HFF-Myc (cell line): ENCODE results near the gene YAF2.
"Not testable (repeated sequence)": the region's sequence is repeated elsewhere in the genome, so short reads cannot be mapped to it uniquely, and the experiment has no call there.

Experiments used
- DNase-seq: peaks from one replicate; pipeline ENCODE4 v3.0.0-alpha.2; 2011; ENCODE audit warnings: low read depth; ENCODE audit errors: extremely low read depth
- H3K4me3 ChIP-seq: replicated peaks from 2 replicates; pipeline ENCODE4 v1.5.1; 2011; ENCODE audit warnings: low read depth, mild to moderate bottlenecking, control low read depth, low read length
- TF ChIP-seq, protein P1 (sequence below): IDR thresholded peaks from 2 replicates; pipeline ENCODE4 v1.5.1; 2012; ENCODE audit warnings: mild to moderate bottlenecking, low read depth, low read length, control low read depth; ENCODE audit errors: missing control alignments

Gene YAF2

DNA sequence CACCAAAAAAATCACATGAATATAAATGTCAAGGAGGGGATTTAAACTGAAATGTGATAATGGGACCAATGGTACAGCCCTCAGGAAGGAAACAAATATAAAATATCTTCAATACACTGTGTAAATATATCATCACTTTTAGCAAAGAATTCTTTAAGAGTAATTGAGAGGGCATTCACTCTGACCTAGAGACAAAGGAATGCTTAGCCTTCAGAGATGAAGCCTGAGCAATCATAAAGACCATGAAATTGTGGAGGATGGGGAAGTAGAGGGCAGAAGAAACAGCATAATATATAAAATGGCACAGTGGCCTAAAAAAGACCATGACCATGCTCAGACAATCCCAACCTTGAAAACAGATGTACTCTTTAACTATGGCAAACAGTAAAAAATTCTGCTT lies 20.4 kb downstream of the YAF2 start:
- no peak for DNase-seq
- TF ChIP-seq, protein P1, sequence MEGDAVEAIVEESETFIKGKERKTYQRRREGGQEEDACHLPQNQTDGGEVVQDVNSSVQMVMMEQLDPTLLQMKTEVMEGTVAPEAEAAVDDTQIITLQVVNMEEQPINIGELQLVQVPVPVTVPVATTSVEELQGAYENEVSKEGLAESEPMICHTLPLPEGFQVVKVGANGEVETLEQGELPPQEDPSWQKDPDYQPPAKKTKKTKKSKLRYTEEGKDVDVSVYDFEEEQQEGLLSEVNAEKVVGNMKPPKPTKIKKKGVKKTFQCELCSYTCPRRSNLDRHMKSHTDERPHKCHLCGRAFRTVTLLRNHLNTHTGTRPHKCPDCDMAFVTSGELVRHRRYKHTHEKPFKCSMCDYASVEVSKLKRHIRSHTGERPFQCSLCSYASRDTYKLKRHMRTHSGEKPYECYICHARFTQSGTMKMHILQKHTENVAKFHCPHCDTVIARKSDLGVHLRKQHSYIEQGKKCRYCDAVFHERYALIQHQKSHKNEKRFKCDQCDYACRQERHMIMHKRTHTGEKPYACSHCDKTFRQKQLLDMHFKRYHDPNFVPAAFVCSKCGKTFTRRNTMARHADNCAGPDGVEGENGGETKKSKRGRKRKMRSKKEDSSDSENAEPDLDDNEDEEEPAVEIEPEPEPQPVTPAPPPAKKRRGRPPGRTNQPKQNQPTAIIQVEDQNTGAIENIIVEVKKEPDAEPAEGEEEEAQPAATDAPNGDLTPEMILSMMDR: no peak
- H3K4me3 ChIP-seq: no peak overlapping the region

DNA sequence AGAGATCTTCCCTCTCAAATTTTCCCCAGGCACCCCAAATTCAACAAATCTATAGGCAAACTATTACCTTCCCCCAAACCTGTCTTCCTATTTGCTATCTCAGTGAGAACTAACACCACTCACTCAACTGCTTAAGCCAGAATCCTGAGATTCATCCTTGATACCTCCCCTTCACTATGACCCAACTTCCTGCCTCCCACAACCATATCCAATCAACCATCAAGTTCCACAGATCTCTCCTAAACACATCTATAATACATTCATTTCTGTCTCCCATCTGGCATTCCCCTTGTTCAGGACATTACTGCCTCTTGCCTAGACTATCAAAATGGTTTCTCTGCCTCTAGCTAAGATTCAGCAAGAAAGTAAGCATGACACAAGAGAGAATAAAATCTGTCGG lies 21.3 kb downstream of the YAF2 start:
- no peak overlapping the region for H3K4me3 ChIP-seq
- TF ChIP-seq, protein P1: no peak
- DNase-seq: no peak

DNA sequence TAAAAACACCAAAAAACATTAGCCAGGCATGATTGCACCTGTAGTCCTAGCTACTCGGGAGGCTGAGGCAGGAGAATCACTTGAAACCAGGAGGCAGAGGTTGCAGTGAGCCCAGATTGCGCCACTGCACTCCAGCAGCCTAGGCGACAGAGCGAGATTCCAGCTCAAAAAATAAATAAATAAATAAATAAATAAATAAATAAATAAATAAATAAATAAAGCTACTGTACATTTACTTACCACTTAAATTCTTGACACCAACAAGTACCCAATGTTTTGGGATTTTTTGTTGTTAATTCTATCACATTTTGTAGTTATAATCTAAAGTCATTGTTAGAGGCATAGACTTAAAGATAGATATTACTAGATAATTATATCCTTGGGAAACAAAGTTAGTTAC lies 22.3 kb downstream of the YAF2 start:
- H3K4me3 ChIP-seq, DNase-seq: not testable (repeated sequence)

DNA sequence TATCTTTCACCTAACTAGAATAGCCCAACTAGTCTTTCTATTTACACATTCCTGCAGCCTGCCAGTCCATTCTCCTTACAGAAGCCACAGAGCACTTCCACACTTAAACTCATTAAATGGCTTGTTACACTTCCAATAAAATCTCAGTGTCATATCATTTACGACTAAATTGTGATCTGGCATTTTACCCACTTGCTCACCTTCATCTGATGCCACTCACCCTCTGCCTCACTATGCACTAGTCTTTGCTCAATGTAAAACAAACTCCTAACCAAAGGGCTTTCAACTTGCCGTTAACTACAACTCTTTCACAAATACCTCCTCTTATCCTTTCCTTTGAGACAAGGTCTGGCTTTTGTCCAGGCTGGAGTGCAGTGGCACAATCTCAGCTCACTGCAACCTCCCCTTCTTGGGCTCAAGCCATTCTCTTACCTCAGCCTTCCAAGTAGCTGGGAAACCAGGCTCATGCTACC lies 24.1 kb downstream of the YAF2 start:
- no peak for DNase-seq
- no peak overlapping the region for H3K4me3 ChIP-seq
- TF ChIP-seq, protein P1: no peak

DNA sequence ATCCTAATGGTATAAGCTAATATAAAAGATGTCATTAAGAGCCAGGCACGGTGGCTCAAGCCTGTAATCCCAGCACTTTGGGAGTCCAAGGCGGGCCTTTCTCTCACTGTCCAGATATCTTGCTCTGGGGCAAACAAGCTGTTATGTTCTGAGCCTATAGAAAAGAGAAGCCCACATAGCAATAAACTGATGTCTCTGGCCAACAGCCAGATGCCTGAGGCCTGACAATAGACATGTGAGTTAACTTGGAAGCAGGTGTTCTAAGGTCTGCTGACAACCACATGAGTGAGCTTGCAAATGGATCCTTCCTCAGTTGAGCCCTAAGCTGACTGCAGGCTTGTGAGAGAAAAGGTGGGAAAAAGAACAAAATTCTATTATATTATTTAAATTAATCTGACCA lies 25.0 kb downstream of the YAF2 start:
- TF ChIP-seq, protein P1: no peak
- no peak overlapping the region for H3K4me3 ChIP-seq
- peak; percentile 17 for DNase-seq

DNA sequence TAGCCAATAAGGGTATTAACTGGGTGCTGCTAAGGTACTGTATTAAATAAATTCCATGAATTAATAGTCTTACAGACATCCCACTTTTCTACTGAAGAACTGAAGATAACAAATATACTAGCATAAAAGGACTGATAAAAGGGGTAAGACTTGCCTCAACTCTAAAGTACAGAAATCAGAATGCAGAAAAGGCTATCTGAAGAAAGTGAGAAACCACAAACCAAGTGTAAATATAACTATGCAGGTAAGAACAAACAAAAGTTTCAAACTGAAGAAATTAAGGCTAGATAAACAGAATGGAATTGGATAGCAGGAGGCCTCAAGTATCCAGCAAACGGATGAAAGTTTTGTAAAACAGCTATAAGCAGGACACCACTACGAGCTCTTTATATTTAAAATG lies 29.5 kb downstream of the YAF2 start:
- TF ChIP-seq, protein P1: no peak
- no peak for DNase-seq

DNA sequence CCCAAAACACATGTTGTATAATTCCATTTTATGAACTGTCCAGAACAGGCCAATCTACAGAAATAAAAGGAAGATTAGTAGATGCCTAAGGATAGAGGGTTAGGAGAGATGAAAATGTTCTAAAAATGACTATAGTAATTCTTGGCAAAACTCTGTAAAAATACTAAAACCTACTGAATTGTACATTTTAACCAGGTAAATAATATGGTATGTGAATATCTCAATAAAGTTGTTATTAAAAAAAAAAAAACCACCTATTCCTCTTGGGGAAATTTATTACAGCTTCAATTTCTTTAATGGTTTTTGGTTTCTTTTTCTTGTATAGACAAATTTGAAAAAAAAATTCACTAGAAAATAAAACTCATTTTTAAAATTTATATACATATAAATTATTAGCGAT lies 33.2 kb downstream of the YAF2 start:
- TF ChIP-seq, protein P1: no peak

More for the DNA sequence above, 29.5 kb downstream of the YAF2 start:
- H3K4me3 ChIP-seq: no peak overlapping the region

DNA sequence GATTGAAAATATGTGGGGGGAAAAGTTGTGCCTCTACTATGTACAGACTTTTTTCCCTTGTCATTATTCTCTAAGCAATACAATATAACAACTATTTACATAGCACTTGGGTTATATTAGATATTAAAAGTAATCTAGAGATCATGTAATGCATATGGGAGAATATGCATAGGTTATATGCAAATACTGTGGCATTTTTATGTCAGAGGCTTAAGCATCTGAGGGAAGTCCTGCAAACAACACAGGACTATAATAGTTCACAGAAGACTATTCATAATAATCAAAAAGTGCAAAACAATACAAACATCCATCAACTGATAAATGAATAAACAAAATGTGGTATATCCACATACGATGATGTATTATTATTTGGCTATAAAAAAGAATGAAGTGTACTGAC lies 33.7 kb downstream of the YAF2 start:
- TF ChIP-seq, protein P1: no peak
- H3K4me3 ChIP-seq: no peak overlapping the region

More for the DNA sequence above, 33.2 kb downstream of the YAF2 start:
- no peak overlapping the region for H3K4me3 ChIP-seq
- DNase-seq: no peak

More for the DNA sequence above, 33.7 kb downstream of the YAF2 start:
- DNase-seq: no peak
